GM12801 (cell line): ENCODE data around the gene ARID1A.

Source experiments
- TF ChIP-seq, protein P1 (sequence below): IDR thresholded peaks from one replicate; pipeline ENCODE4 v1.5.1; 2011; ENCODE audit warnings: control low read depth; ENCODE audit not compliant: insufficient read length; ENCODE audit errors: extremely low read depth

The ARID1A gene

DNA sequence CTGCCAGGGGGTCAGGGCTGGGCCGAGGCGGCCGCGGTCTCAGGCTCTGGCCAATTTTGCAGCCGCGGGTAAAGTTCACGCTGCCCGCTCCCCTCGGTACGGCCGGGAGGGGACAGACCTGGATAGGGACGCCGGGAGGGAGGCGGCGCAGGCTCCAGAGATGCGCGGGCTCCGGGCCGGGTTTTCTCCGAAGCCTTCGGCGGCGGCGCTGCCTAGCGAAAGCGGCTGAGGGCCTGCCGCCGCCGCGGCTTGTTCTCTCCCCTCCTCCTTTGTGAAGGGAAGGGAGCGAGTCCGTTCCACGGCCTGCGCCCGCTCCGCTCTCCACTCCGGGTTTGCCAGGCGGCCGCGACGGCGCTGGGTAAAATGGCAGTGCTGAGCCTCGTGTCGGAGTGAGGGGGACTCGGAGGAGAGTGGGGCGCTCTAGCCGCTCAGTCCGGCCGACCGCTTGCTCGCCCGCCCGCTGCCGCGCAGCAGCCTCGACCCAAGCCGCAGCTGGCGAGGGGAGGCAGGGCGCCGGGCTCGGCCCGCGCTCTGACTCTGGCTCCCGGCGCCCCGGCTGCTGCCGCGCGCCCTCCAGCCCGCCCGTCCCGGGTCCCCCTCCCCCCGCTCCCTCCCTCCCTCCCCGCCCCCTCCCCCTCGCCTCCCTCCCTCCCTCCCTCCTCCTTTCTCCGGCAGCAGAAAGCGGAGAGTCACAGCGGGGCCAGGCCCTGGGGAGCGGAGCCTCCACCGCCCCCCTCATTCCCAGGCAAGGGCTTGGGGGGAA is at the start of gene ARID1A:
Gene ARID1A, plus strand, starts transcription at position 660 of the 763 bp plus-strand sequence. CDS start 389 bp downstream, outside the sequence.
- TF ChIP-seq, protein P1, sequence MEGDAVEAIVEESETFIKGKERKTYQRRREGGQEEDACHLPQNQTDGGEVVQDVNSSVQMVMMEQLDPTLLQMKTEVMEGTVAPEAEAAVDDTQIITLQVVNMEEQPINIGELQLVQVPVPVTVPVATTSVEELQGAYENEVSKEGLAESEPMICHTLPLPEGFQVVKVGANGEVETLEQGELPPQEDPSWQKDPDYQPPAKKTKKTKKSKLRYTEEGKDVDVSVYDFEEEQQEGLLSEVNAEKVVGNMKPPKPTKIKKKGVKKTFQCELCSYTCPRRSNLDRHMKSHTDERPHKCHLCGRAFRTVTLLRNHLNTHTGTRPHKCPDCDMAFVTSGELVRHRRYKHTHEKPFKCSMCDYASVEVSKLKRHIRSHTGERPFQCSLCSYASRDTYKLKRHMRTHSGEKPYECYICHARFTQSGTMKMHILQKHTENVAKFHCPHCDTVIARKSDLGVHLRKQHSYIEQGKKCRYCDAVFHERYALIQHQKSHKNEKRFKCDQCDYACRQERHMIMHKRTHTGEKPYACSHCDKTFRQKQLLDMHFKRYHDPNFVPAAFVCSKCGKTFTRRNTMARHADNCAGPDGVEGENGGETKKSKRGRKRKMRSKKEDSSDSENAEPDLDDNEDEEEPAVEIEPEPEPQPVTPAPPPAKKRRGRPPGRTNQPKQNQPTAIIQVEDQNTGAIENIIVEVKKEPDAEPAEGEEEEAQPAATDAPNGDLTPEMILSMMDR: no peak

DNA sequence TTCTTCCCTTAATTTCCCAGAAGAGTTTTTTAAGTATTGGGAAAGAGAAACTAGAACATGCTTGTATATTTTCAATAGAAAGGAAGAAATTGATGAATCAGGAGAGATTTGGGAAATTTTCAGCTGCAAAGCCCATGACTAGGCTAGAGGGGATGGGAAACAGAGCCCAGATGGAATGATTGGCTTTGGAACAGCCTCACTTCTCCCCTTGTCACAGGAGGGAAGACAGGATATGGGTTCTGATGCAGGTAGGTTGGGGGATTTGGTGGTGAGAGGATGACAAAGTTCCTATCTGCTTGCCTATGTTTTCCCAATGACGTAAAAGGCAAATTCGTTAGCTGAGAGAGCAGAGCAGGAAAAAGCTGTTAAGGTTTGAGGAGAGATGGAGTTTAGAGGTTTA is 31.0 kb upstream of the ARID1A start:
- TF ChIP-seq, protein P1: no peak

DNA sequence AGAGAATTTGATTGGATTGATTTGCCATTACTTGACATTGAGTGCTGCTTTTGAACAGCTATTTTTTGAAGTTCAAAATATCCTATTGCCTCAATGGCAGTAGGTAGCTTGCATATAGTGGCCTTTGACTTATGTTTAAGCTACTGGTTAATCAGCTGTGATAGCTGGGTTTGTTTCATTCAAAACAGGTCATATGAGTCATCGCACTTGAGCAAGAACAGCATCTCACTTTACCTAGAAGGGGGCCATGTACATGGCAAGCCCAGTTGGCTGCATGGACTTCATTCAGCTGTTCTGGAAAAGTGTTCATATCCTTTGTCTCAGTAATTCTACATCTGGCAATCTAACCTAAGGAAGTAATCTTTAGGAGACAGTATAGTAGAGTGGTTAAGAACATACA is 29.0 kb upstream of the ARID1A start:
- TF ChIP-seq, protein P1: no peak

DNA sequence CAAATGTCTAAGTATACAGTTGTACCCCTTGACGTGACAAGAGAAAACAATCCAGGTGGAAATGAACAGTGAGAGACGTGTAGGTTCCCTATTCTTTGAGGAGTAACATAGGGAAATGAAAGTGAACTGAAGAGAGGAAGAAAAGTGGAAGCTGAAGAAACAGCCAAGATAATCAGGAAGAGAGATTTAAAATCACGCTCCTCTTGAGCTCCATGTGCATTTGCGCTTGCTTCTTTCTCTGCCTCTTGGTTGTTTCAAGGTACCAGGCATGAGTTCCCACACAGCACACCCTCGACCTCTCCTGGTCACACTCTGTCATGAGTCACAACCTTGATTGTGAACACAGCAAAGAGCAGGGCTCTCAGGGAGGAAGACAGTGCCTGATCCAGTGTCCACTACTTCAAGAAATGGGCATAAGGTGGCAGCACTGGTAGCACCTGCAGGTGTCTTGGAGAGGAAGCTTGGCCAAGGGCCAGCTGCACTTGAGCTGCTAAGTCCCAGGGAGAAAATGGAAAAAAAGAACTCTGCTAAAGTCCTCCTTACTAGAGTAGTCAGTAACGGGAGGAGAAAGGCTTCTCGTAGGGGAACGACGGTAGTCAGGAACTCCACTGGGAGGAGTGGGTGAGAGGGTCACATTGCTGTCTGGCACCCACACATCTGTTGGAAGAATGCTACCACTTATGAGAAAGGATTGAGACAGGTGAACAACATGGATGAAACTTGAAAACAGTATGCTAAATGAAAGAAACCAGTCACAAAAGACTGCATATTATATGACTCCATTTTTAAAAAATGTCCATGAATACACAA is 18.3 kb upstream of the ARID1A start:
- TF ChIP-seq, protein P1: no peak

DNA sequence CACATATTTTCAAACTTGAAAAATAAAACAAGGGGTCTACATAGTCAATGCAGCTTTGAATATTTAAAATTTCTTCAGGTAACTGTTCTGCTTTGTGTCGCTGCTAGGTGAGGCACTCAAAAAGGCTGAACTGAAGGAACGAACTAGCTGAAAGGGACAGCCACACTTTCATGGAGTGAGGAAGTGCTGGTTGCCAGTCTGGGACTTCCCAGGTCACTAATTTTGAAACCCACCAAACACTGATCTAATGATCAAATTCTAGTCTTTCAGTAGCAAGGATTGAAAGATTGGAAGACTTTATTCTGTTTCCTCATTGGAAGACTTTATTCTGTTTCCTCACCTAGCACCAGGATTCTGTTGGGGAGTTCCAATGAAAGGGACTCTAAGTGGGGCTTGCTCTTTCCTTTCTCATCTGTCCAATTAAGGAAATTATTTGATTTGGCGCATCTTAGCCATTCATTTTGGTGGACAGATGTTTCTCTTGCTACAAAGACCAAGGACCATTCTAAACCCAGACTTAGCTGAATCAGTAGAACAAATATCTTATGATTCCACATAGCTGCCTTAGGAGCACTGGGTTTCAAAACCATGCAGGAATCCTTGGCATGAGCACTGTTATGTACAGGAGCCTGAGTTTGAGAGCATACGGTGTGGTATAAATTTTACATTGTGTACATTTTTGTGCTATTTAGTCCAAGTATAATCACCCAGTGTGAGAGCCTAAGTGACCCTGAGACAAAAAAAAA is 10.9 kb upstream of the ARID1A start:
- TF ChIP-seq, protein P1: no peak

DNA sequence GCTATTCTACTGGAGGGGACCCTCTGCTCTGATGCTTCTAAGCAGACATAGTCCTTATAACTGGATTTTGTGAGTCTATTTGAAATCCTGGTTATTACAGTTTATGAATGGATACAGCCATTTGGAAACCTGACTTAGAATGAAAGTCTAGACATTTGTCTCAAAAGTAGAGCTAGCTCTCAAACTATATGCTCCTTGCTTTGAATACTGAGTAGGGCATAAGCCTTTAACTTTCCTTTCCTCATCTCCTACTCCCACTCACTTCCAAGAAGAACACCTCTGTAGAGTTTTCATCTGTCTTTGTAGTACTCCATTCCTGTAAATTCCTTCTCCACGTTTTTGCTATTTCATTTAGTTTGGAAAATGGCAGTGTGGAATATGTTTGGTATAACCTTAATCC is 9.0 kb upstream of the ARID1A start:
- TF ChIP-seq, protein P1: no peak

DNA sequence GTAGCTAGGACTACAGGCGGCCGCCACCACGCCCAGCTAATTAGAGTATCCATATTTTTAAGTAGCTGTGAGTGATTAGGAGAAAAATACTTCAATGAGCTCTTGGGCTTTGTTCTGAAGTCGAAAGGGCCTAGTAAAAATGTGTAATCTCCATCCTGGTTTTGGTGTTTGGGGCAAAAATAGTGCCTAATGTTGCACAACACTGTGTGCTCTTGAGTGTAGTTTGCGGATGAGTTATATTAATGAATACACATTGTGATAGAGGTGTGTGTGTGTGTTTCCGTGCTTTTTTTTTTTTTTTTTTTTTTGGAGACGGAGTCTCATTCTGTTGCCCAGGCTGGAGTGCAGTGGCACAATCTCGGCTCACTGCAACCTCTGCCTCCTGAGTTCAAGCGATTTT is 6.3 kb upstream of the ARID1A start:
- TF ChIP-seq, protein P1: no peak
